Measurements from ENCODE around the gene CSNK1G3. TPM values are rescaled to one million over a fixed set of nuclear protein-coding genes. Genes with fewer than 3 reads are reported as not detected.

CSNK1G3 gene
- total and polyA plus RNA-seq, 2 experiments from 2014 or later: 19.6 to 65.1 TPM

DNA sequence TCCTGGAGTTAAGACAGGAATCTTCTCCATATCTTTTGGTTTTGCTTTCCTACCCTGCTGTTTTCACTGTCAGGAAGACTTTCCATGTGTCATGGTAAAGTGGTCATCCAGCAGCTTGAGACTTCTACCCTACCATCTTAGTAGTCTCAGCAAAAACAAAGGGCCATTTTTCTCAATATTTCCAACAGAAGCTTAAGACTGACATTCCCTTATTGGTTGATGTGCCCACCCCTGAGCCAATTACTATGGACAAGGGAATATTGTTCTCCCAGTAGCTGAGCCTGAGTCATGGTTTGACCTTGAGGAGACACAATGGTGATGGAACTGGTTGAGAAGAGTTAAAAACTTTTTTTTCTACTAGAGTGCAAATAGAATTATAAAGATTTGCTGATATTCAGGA is 105.6 kb downstream of the CSNK1G3 start:
- H3K4me2 ChIP-seq: no peak overlapping the region
- no peaks in the 10 kb centered on the region for H3F3A ChIP-seq (replicated peaks; ENCODE audit: low read depth)

More for the DNA sequence above, 105.6 kb downstream of the CSNK1G3 start:
- H3K79me2 ChIP-seq (replicated peaks; ENCODE audit: insufficient read depth): no peaks in the 10 kb centered on the region
- H3K27ac ChIP-seq (ENCODE audit: low read depth): no peak overlapping the region
- no peaks in the 10 kb centered on the region for H3K9me2 ChIP-seq (ENCODE audit: insufficient read depth)
- Mint-ChIP-seq H3K27me3 (ENCODE audit: insufficient read depth, low read depth, poor library complexity) (no peaks in the 10 kb centered on the region), H3K27ac (no peak overlapping the region), H3K4me3 (no peak overlapping the region), H3K4me1 (no peaks in the 10 kb centered on the region), H3K36me3 (ENCODE audit: low read depth) (peaks cover 25% of the 10 kb centered on the region), H3K9me3 (peaks cover 2% of the 10 kb centered on the region; the same call in 1 of the 3 replicates)
- ATAC-seq: no peak
- no peaks in the 10 kb centered on the region for H4K20me1 ChIP-seq (replicated peaks; ENCODE audit: insufficient read depth)
- H3K36me3 ChIP-seq (ENCODE audit: insufficient read depth): peaks cover 3% of the 10 kb centered on the region; the same call in 1 of the 2 replicates
- DNase-seq (ENCODE audit: low spot score): no peak
- H3K4me1 ChIP-seq (ENCODE audit: insufficient read depth): no peaks in the 10 kb centered on the region
- no peak overlapping the region for H2AFZ ChIP-seq
- no peak overlapping the region for H3K4me3 ChIP-seq
- H3K27me3 ChIP-seq (ENCODE audit: insufficient read depth): no peaks in the 10 kb centered on the region
- TF ChIP-seq NANOG (IDR thresholded peaks at IDR 0.05; ENCODE audit: borderline replicate concordance): no peak
- no peak for TF ChIP-seq EZH2phosphoT487 (IDR thresholded peaks at IDR 0.05; ENCODE audit: unreplicated experiment)
- no peak for TF ChIP-seq ZNF114 (CRISPR knock-in tag; IDR thresholded peaks at IDR 0.05)
- TF ChIP-seq JUNB (IDR thresholded peaks at IDR 0.05; ENCODE audit: unreplicated experiment): no peak
- TF ChIP-seq, protein P1, sequence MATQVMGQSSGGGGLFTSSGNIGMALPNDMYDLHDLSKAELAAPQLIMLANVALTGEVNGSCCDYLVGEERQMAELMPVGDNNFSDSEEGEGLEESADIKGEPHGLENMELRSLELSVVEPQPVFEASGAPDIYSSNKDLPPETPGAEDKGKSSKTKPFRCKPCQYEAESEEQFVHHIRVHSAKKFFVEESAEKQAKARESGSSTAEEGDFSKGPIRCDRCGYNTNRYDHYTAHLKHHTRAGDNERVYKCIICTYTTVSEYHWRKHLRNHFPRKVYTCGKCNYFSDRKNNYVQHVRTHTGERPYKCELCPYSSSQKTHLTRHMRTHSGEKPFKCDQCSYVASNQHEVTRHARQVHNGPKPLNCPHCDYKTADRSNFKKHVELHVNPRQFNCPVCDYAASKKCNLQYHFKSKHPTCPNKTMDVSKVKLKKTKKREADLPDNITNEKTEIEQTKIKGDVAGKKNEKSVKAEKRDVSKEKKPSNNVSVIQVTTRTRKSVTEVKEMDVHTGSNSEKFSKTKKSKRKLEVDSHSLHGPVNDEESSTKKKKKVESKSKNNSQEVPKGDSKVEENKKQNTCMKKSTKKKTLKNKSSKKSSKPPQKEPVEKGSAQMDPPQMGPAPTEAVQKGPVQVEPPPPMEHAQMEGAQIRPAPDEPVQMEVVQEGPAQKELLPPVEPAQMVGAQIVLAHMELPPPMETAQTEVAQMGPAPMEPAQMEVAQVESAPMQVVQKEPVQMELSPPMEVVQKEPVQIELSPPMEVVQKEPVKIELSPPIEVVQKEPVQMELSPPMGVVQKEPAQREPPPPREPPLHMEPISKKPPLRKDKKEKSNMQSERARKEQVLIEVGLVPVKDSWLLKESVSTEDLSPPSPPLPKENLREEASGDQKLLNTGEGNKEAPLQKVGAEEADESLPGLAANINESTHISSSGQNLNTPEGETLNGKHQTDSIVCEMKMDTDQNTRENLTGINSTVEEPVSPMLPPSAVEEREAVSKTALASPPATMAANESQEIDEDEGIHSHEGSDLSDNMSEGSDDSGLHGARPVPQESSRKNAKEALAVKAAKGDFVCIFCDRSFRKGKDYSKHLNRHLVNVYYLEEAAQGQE (IDR thresholded peaks at IDR 0.05; ENCODE audit: unreplicated experiment): no peak
- no peak for TF ChIP-seq EZH2 (IDR thresholded peaks at IDR 0.05; ENCODE audit: low read depth, unreplicated experiment)
- TF ChIP-seq STAT1 (IDR thresholded peaks at IDR 0.05; ENCODE audit: unreplicated experiment): no peak
- TF ChIP-seq, protein P2, sequence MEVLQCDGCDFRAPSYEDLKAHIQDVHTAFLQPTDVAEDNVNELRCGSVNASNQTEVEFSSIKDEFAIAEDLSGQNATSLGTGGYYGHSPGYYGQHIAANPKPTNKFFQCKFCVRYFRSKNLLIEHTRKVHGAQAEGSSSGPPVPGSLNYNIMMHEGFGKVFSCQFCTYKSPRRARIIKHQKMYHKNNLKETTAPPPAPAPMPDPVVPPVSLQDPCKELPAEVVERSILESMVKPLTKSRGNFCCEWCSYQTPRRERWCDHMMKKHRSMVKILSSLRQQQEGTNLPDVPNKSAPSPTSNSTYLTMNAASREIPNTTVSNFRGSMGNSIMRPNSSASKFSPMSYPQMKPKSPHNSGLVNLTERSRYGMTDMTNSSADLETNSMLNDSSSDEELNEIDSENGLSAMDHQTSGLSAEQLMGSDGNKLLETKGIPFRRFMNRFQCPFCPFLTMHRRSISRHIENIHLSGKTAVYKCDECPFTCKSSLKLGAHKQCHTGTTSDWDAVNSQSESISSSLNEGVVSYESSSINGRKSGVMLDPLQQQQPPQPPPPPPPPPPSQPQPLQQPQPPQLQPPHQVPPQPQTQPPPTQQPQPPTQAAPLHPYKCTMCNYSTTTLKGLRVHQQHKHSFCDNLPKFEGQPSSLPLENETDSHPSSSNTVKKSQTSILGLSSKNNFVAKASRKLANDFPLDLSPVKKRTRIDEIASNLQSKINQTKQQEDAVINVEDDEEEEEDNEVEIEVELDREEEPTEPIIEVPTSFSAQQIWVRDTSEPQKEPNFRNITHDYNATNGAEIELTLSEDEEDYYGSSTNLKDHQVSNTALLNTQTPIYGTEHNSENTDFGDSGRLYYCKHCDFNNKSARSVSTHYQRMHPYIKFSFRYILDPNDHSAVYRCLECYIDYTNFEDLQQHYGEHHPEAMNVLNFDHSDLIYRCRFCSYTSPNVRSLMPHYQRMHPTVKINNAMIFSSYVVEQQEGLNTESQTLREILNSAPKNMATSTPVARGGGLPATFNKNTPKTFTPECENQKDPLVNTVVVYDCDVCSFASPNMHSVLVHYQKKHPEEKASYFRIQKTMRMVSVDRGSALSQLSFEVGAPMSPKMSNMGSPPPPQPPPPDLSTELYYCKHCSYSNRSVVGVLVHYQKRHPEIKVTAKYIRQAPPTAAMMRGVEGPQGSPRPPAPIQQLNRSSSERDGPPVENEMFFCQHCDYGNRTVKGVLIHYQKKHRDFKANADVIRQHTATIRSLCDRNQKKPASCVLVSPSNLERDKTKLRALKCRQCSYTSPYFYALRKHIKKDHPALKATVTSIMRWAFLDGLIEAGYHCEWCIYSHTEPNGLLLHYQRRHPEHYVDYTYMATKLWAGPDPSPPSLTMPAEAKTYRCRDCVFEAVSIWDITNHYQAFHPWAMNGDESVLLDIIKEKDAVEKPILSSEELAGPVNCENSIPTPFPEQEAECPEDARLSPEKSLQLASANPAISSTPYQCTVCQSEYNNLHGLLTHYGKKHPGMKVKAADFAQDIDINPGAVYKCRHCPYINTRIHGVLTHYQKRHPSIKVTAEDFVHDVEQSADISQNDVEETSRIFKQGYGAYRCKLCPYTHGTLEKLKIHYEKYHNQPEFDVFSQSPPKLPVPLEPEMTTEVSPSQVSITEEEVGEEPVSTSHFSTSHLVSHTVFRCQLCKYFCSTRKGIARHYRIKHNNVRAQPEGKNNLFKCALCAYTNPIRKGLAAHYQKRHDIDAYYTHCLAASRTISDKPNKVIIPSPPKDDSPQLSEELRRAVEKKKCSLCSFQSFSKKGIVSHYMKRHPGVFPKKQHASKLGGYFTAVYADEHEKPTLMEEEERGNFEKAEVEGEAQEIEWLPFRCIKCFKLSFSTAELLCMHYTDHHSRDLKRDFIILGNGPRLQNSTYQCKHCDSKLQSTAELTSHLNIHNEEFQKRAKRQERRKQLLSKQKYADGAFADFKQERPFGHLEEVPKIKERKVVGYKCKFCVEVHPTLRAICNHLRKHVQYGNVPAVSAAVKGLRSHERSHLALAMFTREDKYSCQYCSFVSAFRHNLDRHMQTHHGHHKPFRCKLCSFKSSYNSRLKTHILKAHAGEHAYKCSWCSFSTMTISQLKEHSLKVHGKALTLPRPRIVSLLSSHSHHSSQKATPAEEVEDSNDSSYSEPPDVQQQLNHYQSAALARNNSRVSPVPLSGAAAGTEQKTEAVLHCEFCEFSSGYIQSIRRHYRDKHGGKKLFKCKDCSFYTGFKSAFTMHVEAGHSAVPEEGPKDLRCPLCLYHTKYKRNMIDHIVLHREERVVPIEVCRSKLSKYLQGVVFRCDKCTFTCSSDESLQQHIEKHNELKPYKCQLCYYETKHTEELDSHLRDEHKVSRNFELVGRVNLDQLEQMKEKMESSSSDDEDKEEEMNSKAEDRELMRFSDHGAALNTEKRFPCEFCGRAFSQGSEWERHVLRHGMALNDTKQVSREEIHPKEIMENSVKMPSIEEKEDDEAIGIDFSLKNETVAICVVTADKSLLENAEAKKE (CRISPR knock-in tag; IDR thresholded peaks at IDR 0.05): no peak
- no peak for TF ChIP-seq ZNF331 (CRISPR knock-in tag; IDR thresholded peaks at IDR 0.05; ENCODE audit: low read depth)
- TF ChIP-seq, protein P3, sequence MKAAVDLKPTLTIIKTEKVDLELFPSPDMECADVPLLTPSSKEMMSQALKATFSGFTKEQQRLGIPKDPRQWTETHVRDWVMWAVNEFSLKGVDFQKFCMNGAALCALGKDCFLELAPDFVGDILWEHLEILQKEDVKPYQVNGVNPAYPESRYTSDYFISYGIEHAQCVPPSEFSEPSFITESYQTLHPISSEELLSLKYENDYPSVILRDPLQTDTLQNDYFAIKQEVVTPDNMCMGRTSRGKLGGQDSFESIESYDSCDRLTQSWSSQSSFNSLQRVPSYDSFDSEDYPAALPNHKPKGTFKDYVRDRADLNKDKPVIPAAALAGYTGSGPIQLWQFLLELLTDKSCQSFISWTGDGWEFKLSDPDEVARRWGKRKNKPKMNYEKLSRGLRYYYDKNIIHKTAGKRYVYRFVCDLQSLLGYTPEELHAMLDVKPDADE (IDR thresholded peaks at IDR 0.05): no peak
- TF ChIP-seq, protein P4, sequence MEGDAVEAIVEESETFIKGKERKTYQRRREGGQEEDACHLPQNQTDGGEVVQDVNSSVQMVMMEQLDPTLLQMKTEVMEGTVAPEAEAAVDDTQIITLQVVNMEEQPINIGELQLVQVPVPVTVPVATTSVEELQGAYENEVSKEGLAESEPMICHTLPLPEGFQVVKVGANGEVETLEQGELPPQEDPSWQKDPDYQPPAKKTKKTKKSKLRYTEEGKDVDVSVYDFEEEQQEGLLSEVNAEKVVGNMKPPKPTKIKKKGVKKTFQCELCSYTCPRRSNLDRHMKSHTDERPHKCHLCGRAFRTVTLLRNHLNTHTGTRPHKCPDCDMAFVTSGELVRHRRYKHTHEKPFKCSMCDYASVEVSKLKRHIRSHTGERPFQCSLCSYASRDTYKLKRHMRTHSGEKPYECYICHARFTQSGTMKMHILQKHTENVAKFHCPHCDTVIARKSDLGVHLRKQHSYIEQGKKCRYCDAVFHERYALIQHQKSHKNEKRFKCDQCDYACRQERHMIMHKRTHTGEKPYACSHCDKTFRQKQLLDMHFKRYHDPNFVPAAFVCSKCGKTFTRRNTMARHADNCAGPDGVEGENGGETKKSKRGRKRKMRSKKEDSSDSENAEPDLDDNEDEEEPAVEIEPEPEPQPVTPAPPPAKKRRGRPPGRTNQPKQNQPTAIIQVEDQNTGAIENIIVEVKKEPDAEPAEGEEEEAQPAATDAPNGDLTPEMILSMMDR (conservative IDR thresholded peaks at IDR 0.05; ENCODE audit: low read depth in 2 of 2): no peak
- TF ChIP-seq CREB1 (CRISPR knock-in tag; IDR thresholded peaks at IDR 0.05; ENCODE audit: low read depth): no peak
- no peak for TF ChIP-seq POLR2AphosphoS5 (IDR thresholded peaks at IDR 0.05; ENCODE audit: low read depth)
